ENCODE measurements around the gene SLPI. TPM values are rescaled to one million over a fixed set of nuclear protein-coding genes. Genes with fewer than 3 reads are reported as not detected.

Gene SLPI
- total and polyA plus RNA-seq, 2 of the 13 experiments (the other 11 are each of a cell fraction or from before 2014, with no cell fraction given), result 0.13 TPM; not detected in 1

DNA sequence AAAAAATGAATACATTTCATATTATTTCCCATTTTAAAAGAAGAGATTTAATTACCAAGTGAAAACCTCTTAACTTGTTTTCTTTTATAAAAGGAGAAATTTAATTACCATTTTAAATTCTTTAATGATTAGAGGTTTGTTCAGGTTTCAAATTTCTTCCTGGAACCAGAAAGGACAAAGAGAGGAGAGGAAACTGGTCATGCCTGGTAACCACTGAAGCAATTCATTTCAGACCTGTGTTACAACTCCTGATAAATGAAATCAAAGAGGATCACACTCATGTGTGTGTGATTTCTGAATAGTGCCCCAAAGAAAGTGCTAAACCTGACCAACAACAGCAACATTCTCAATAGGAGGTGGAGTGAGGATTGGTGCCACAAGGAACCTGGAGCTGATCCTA is 12.6 kb upstream of the SLPI start:
- no peak for TF ChIP-seq ASH2L (IDR thresholded peaks at IDR 0.05; ENCODE audit: insufficient read length, low read depth, low read length)
- TF ChIP-seq NR2C2 (CRISPR knock-in tag; IDR thresholded peaks at IDR 0.05; ENCODE audit: borderline replicate concordance), result no peak
- TF ChIP-seq GATA4 (IDR thresholded peaks at IDR 0.05; ENCODE audit: borderline replicate concordance, low read depth), result no peak
- TF ChIP-seq, protein P1, sequence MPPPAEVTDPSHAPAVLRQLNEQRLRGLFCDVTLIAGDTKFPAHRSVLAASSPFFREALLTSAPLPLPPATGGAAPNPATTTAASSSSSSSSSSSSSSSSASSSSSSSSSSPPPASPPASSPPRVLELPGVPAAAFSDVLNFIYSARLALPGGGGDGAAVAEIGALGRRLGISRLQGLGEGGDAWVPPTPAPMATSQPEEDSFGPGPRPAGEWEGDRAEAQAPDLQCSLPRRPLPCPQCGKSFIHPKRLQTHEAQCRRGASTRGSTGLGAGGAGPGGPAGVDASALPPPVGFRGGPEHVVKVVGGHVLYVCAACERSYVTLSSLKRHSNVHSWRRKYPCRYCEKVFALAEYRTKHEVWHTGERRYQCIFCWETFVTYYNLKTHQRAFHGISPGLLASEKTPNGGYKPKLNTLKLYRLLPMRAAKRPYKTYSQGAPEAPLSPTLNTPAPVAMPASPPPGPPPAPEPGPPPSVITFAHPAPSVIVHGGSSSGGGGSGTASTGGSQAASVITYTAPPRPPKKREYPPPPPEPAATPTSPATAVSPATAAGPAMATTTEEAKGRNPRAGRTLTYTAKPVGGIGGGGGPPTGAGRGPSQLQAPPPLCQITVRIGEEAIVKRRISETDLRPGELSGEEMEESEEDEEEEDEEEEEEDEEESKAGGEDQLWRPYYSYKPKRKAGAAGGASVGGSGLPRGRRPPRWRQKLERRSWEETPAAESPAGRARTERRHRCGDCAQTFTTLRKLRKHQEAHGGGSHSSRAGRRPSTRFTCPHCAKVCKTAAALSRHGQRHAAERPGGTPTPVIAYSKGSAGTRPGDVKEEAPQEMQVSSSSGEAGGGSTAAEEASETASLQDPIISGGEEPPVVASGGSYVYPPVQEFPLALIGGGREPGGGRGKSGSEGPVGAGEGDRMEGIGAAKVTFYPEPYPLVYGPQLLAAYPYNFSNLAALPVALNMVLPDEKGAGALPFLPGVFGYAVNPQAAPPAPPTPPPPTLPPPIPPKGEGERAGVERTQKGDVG (CRISPR knock-in tag; IDR thresholded peaks at IDR 0.05; ENCODE audit: borderline replicate concordance), result no peak
- TF ChIP-seq, protein P2, sequence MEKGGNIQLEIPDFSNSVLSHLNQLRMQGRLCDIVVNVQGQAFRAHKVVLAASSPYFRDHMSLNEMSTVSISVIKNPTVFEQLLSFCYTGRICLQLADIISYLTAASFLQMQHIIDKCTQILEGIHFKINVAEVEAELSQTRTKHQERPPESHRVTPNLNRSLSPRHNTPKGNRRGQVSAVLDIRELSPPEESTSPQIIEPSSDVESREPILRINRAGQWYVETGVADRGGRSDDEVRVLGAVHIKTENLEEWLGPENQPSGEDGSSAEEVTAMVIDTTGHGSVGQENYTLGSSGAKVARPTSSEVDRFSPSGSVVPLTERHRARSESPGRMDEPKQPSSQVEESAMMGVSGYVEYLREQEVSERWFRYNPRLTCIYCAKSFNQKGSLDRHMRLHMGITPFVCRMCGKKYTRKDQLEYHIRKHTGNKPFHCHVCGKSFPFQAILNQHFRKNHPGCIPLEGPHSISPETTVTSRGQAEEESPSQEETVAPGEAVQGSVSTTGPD (CRISPR knock-in tag; IDR thresholded peaks at IDR 0.05), result no peak
- TF ChIP-seq ZNF780A (CRISPR knock-in tag; IDR thresholded peaks at IDR 0.05), result no peak
- TF ChIP-seq ZKSCAN5 (CRISPR knock-in tag; IDR thresholded peaks at IDR 0.05), result no peak
- TF ChIP-seq ZNF570 (CRISPR knock-in tag; IDR thresholded peaks at IDR 0.05; ENCODE audit: borderline replicate concordance), result no peak
- TF ChIP-seq, protein P3, sequence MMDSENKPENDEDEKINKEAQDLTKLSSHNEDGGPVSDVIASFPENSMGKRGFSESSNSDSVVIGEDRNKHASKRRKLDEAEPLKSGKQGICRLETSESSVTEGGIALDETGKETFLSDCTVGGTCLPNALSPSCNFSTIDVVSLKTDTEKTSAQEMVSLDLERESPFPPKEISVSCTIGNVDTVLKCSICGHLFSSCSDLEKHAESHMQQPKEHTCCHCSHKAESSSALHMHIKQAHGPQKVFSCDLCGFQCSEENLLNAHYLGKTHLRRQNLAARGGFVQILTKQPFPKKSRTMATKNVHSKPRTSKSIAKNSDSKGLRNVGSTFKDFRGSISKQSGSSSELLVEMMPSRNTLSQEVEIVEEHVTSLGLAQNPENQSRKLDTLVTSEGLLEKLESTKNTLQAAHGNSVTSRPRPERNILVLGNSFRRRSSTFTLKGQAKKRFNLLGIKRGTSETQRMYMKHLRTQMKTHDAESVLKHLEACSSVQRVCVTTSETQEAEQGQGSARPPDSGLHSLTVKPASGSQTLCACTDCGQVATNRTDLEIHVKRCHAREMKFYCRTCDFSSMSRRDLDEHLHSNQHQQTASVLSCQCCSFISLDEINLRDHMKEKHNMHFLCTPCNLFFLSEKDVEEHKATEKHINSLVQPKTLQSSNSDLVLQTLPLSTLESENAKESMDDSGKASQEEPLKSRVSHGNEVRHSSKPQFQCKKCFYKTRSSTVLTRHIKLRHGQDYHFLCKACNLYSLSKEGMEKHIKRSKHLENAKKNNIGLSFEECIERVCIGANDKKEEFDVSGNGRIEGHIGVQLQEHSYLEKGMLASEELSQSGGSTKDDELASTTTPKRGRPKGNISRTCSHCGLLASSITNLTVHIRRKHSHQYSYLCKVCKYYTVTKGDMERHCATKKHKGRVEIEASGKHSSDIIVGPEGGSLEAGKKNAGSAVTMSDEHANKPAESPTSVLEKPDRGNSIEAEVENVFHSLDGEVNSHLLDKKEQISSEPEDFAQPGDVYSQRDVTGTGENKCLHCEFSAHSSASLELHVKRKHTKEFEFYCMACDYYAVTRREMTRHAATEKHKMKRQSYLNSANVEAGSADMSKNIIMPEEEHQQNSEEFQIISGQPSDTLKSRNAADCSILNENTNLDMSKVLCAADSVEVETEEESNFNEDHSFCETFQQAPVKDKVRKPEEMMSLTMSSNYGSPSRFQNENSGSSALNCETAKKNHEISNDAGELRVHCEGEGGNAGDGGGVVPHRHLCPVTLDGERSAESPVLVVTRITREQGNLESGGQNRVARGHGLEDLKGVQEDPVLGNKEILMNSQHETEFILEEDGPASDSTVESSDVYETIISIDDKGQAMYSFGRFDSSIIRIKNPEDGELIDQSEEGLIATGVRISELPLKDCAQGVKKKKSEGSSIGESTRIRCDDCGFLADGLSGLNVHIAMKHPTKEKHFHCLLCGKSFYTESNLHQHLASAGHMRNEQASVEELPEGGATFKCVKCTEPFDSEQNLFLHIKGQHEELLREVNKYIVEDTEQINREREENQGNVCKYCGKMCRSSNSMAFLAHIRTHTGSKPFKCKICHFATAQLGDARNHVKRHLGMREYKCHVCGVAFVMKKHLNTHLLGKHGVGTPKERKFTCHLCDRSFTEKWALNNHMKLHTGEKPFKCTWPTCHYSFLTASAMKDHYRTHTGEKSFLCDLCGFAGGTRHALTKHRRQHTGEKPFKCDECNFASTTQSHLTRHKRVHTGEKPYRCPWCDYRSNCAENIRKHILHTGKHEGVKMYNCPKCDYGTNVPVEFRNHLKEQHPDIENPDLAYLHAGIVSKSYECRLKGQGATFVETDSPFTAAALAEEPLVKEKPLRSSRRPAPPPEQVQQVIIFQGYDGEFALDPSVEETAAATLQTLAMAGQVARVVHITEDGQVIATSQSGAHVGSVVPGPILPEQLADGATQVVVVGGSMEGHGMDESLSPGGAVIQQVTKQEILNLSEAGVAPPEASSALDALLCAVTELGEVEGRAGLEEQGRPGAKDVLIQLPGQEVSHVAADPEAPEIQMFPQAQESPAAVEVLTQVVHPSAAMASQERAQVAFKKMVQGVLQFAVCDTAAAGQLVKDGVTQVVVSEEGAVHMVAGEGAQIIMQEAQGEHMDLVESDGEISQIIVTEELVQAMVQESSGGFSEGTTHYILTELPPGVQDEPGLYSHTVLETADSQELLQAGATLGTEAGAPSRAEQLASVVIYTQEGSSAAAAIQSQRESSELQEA (CRISPR knock-in tag; IDR thresholded peaks at IDR 0.05; ENCODE audit: not compliant biosample characterization), result no peak
- TF ChIP-seq CEBPG (CRISPR knock-in tag; IDR thresholded peaks at IDR 0.05), result no peak
- no peak for TF ChIP-seq RCOR2 (CRISPR knock-in tag; IDR thresholded peaks at IDR 0.05)
- Histone ChIP-seq H3K36me3 (replicated peaks in 1 of 2; ENCODE audit: control insufficient read depth in 1 of 2, insufficient read depth in 2 of 2, low read length in 2 of 2) (no peaks in the 10 kb centered on the region), H3K4me1 (ENCODE audit: insufficient read depth, low read length) (no peaks in the 10 kb centered on the region), H3K27ac (ENCODE audit: extremely low read length, insufficient read depth, low read length) (no peak overlapping the region), H4K20me1 (ENCODE audit: insufficient read depth, low read length) (no peaks in the 10 kb centered on the region), H3K79me2 (ENCODE audit: insufficient read depth, low read length) (no peaks in the 10 kb centered on the region), H2AFZ (ENCODE audit: low read length) (no peak overlapping the region), H3K4me2 (ENCODE audit: low read depth, low read length) (no peak overlapping the region), H3K27me3 (ENCODE audit: control insufficient read depth in 1 of 2, insufficient read depth in 2 of 2, low read length in 2 of 2) (peaks cover 0 to 28% of the 10 kb centered on the region in 2 experiments; a peak in 3 of 5 replicates), H3K9ac (ENCODE audit: insufficient read depth, low read depth, low read length) (no peak overlapping the region), H3K9me3 (ENCODE audit: low read length) (no peaks in the 10 kb centered on the region), H3K4me3 (replicated peaks in 1 of 3; ENCODE audit: insufficient read depth in 1 of 3, low read depth in 2 of 3, low read length in 3 of 3) (no peak overlapping the region)
- FAIRE-seq (no peak), DNase-seq (ENCODE audit: low spot score) (no peak), ATAC-seq (no peak)
- intact Hi-C loops (cut with micrococcal nuclease; ENCODE audit: unreplicated experiment) (no loop called here), in situ Hi-C loops (cut with HindIII; ENCODE audit: extremely low pct_ligation_motif_present, low pct_unique_long_range_greater_than_20kb) (no loop called here)
- CTCF ChIA-PET (ENCODE audit: low intra/inter-chr PET ratio, low total read pairs), result no interaction called here
- BruUV-seq (replicated peaks), result no TSS peak
- POLR2A ChIA-PET, result no interaction called here
